ENCODE data around the gene MYBPC1.

MYBPC1 gene

GRCh38 chr12:101695706-101696105 is 100.9 kb downstream of the MYBPC1 start:
- Histone ChIP-seq H3K27ac (ENCODE audit: poor library complexity, severe bottlenecking) (no peak overlapping the region), H3K27me3 (ENCODE audit: insufficient read depth, poor library complexity, severe bottlenecking) (no peaks in the 10 kb centered on the region), H3K9me3 (ENCODE audit: severe bottlenecking) (no peaks in the 10 kb centered on the region), H3K36me3 (ENCODE audit: low read depth) (no peaks in the 10 kb centered on the region), H3K4me3 (ENCODE audit: severe bottlenecking) (no peak overlapping the region), H3K4me1 (ENCODE audit: insufficient read depth, poor library complexity, severe bottlenecking) (peaks cover 5% of the 10 kb centered on the region)
- DNase-seq (ENCODE audit: low spot score) (no peak), ATAC-seq (ENCODE audit: low read depth) (peak; percentile 13; the same call in 1 of the 3 replicates)
- TF ChIP-seq, protein P1, sequence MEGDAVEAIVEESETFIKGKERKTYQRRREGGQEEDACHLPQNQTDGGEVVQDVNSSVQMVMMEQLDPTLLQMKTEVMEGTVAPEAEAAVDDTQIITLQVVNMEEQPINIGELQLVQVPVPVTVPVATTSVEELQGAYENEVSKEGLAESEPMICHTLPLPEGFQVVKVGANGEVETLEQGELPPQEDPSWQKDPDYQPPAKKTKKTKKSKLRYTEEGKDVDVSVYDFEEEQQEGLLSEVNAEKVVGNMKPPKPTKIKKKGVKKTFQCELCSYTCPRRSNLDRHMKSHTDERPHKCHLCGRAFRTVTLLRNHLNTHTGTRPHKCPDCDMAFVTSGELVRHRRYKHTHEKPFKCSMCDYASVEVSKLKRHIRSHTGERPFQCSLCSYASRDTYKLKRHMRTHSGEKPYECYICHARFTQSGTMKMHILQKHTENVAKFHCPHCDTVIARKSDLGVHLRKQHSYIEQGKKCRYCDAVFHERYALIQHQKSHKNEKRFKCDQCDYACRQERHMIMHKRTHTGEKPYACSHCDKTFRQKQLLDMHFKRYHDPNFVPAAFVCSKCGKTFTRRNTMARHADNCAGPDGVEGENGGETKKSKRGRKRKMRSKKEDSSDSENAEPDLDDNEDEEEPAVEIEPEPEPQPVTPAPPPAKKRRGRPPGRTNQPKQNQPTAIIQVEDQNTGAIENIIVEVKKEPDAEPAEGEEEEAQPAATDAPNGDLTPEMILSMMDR (IDR thresholded peaks at IDR 0.05; ENCODE audit: poor library complexity, severe bottlenecking), result no peak

- H3K4me3 ChIP-seq (ENCODE audit: severe bottlenecking), result peak overlapping the region; percentile 87
- no peak overlapping the region for H3K27ac ChIP-seq (ENCODE audit: poor library complexity, severe bottlenecking)
- DNase-seq (ENCODE audit: low spot score) (no peak), ATAC-seq (ENCODE audit: low read depth) (no peak)
- no peaks in the 10 kb centered on the region for H3K27me3 ChIP-seq (ENCODE audit: insufficient read depth, poor library complexity, severe bottlenecking)
- no peaks in the 10 kb centered on the region for H3K36me3 ChIP-seq (ENCODE audit: low read depth)
- TF ChIP-seq, protein P1 (IDR thresholded peaks at IDR 0.05; ENCODE audit: poor library complexity, severe bottlenecking), result no peak
- H3K9me3 ChIP-seq (ENCODE audit: severe bottlenecking), result no peaks in the 10 kb centered on the region
- H3K4me1 ChIP-seq (ENCODE audit: insufficient read depth, poor library complexity, severe bottlenecking), result peaks cover 10% of the 10 kb centered on the region
Measured at GRCh38 chr12:101696251-101697196, 101.8 kb downstream of the MYBPC1 start.

- DNase-seq (ENCODE audit: low spot score) (peak; percentile 70), ATAC-seq (ENCODE audit: low read depth) (peak; percentile 64)
- H3K27me3 ChIP-seq (ENCODE audit: insufficient read depth, poor library complexity, severe bottlenecking), result no peaks in the 10 kb centered on the region
- TF ChIP-seq, protein P1 (IDR thresholded peaks at IDR 0.05; ENCODE audit: poor library complexity, severe bottlenecking), result no peak
- no peaks in the 10 kb centered on the region for H3K36me3 ChIP-seq (ENCODE audit: low read depth)
- H3K4me1 ChIP-seq (ENCODE audit: insufficient read depth, poor library complexity, severe bottlenecking), result peaks cover 10% of the 10 kb centered on the region
- H3K27ac ChIP-seq (ENCODE audit: poor library complexity, severe bottlenecking), result peak within 1 kb of the TSS; percentile 27
- H3K9me3 ChIP-seq (ENCODE audit: severe bottlenecking), result no peaks in the 10 kb centered on the region
- H3K4me3 ChIP-seq (ENCODE audit: severe bottlenecking), result peak within 1 kb of the TSS; percentile 87
Measured at GRCh38 chr12:101697197-101697929, 102.6 kb downstream of the MYBPC1 start, which contains the start of gene CHPT1. Gene CHPT1 (plus strand): TSS chr12:101697640. CDS start chr12:101697862, 222 bp downstream.

DNA sequence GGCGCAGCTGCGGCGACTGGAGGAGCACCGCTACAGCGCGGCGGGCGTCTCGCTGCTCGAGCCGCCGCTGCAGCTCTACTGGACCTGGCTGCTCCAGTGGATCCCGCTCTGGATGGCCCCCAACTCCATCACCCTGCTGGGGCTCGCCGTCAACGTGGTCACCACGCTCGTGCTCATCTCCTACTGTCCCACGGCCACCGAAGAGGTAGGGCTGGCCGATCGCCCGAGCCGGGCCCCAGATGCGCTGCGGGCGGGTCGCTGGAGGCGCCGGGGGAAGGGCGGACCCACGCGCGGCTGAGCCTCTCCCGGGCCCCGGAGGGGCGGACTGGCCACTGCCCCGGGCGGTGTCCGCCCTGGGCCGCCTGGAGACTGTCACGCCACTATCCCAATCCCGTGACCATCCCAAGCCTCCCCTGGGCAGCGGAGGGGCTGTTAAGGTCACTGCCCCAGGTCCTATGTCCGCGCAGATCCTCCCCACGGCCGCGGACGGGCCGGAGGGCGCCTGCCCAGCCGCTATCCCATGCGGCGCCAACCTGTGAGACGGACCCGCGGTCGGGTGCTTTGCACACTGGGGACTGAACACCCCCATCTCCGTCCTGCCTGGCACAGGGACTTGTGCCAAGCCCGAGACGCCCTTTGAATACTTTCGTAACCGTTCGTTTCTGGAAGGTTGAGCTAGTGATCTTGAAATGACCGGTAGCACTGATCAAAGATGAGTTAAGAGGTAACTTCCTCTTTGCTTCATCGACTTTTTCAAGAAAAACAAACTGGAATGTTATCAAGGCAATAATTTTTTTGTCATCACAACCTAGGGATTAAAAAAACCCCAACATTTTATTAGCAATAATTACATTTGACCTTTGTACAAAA is 103.4 kb downstream of the MYBPC1 start:
- peaks cover 10% of the 10 kb centered on the region for H3K4me1 ChIP-seq (ENCODE audit: insufficient read depth, poor library complexity, severe bottlenecking)
- ATAC-seq (ENCODE audit: low read depth) (peak; percentile 47), DNase-seq (ENCODE audit: low spot score) (no peak)
- H3K9me3 ChIP-seq (ENCODE audit: severe bottlenecking), result no peaks in the 10 kb centered on the region
- peak overlapping the region; percentile 87 for H3K4me3 ChIP-seq (ENCODE audit: severe bottlenecking)
- peak overlapping the region; percentile 27 for H3K27ac ChIP-seq (ENCODE audit: poor library complexity, severe bottlenecking)
- H3K36me3 ChIP-seq (ENCODE audit: low read depth), result no peaks in the 10 kb centered on the region
- TF ChIP-seq, protein P1 (IDR thresholded peaks at IDR 0.05; ENCODE audit: poor library complexity, severe bottlenecking), result no peak
- H3K27me3 ChIP-seq (ENCODE audit: insufficient read depth, poor library complexity, severe bottlenecking), result no peaks in the 10 kb centered on the region

Data from RWPE2 (cell line).